Stimulated activated CD4-positive, alpha-beta T cell treated with anti-CD3 and anti-CD28 coated beads, Interleukin-2, amount 100 ng/mL, for 48 hours (primary cell): ENCODE measurements around the gene LEO1.

Experiments used
- DNase-seq, 2 donors: peaks; one replicate each; pipeline ENCODE4 v3.0.0-alpha.2; 2020

The LEO1 gene

DNA sequence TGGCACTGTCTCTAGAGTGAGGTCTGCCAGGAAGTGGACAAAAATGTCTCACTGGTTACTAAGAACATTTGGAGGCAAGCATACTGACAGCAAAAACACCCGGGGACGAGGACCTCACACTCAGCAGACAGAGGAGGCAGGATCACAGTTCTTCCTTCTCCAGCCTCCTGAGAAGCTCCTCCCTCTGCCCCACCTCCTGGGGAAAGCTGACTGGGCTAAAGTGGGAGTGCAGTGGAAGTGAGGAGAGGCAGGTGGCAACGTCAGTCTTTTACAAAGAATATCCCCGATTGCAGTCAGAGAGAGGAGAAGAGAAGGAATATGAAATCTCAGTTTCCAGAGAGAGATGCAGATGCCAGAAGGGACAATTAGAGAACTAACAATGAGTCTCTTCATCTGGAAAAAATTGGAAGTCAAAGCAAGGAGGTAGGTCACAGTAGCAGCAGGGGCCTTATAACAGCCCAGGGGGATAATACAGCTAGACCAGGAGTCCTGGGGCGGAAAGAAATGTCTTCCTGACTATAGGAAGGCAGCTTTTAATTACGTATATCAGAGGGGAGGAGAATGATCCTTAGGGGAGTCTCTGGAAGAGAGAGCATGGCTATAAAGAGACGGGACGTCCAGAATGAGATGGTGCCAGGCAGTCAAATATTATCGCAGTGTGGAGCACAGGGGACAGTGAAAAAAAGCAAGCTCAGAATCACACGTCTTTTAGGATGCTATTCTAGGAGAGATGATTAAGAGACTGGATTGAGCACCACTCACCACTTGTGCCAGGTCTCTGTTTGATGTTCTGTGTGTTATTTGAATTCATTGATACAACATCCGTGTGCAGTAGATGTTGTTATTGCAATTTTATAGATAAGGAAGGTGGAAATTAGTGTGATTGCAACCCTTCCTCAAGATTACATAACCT lies 47.2 kb downstream of the LEO1 start:
- DNase-seq = no peak

DNA sequence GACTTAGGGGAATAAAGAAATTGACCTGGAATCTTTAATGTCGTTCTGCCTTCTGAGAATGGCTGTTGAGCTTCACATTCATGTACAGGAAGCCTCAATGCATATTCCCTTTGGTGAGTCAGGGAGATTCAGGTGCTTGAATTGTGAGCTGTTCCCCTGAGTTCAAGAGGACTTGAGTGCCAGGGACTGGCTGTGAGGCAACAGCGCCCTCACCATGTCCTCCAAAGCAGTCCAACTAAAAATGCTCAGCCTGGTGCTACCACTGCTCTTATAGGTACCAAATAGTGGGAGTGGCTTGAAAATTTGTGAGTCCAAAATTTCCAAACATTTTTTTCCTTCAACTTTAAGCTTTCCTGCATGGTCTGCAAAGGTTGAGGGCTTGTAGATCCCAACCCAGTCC lies 54.1 kb downstream of the LEO1 start:
- DNase-seq = no peak

- DNase-seq = no peak
Observed at GRCh38 chr15:51912528-51912927, 59.0 kb downstream of the LEO1 start.

- no peak for DNase-seq
Observed at GRCh38 chr15:51909584-51909983, 62.0 kb downstream of the LEO1 start.

DNA sequence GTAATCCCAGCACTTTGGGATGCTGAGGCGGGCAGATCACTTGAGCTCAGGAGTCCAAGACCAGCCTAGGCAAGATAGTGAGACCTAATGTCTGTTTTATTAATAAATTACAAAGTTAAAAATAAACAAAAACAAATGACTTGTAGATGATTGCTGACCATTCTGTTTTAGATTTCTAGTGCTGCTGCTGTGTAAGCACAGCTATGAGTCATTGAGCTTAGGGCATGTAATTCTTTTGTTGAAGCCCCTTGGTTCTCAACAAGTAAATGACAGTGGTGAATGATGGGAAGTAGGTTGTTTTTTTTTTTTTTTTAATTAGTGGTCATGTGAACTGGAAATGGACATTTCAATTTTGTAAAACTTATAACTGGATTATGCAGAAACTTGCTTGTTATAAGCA lies 63.3 kb downstream of the LEO1 start:
- no peak for DNase-seq

DNA sequence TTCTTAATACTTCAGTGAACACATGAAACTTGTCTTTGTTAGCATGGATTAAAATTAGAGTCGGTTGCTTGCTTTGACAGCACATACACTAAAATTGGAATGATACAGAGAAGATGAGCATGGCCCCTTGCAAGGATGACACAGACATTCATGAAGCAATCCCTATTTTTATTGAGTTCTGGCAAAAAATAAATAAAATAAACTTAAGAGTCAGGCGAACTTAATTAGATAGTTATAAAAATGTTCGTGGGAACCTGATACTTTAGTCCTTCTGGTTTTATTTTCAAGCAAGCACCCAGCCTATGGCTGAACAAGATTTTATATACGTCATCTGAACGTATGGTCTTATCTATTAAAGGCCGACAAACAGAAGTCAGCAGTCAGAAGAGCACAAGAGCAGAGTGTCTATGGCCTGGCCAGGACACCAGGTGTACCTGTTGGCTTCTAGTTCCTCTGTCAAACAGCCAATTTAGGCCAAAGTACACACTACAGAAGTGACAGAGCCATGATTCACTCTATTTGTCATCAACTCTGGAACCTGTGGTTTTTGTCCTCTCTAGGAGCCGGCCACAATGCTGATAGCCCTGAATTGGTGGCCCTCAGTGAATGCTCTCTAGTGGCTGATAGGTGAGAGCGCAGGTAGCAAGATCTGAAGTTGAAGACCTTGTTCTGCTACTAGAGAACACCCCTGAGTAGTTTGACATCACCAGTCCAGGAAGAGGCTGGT lies 64.3 kb downstream of the LEO1 start:
- no peak for DNase-seq

DNA sequence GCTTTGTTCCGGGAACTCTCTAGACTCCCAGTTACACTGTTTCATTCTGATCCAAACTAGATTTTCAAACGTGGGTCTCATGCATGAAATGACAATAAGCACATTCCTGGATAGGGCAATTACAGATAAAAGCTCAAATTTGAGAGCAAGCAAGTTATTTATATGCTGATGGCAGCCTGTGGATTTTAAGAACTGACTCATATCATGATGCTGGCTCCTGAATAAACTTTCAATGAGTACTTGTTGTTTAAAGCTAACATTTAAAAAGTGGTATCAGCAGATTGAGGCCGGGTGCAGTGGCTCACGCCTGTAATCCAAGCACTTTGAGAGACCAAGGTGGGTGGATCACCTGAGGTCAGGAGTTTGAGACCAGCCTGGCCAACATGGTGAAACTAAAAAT lies 66.6 kb downstream of the LEO1 start:
- no peak for DNase-seq

GRCh38 chr15:51904421-51904820 lies 67.2 kb downstream of the LEO1 start:
- DNase-seq = no peak

DNA sequence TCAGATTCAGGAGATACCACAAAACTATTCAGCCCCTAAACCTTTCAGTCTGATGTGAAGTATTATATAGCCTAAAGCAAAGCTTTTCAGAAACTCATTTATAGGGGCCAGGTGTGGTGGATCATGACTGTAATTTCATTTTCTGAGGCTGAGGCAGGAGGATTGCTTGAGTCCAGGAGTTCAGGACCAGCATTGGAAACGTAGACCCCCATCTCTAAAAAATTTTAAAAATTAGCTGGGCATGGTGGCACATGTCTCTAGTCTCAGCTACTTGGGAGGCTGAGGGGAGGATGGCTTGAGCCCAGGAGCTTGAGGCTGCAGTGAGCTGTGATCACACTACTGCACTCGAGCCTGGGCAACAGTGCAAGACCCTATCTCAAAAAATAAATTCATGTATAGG lies 82.1 kb downstream of the LEO1 start:
- no peak for DNase-seq

DNA sequence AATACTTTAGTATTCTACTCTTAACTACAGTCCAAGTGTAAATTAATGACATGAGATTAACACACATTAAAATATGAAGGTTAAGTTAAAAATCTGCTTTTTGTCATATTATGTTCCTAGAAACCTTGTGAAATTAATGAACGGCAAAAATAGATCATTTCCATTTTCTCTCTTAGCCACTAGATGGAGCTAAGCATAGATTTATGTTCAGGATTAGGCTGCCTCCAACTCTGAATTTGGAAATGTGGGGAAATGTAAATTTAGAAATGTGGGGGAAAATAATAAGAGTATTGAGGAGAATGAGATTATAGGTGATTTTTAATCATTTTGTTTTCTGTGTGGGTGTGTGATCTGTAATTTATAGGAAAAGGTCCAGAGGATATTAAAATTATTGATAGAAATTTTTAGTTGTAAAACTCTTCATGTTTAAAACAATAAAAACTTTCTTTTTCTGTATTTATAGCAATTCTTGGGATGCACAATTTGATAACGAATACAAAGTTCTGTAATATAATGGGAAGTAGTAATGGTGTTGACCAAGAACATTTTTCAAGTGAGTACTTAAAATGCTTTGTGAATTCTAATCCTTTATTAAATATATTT lies 82.9 kb downstream of the LEO1 start:
- DNase-seq = no peak
